Upper lobe of right lung (tissue), 1 donor: ENCODE results near the gene CYLC2. TPM values are rescaled to one million over a fixed set of nuclear protein-coding genes. Genes with fewer than 3 reads are reported as not detected.

ENCODE experiments used
- ATAC-seq: fragments of 200-7000 bp; cut with Tn5 transposase; one replicate; pipeline ENCODE4 v1.9.1; 2020; ENCODE audit warnings: mild to moderate bottlenecking, moderate library complexity
- DNase-seq: peaks from one replicate; pipeline ENCODE4 v3.0.0-alpha.2; 2020
- H3K27ac ChIP-seq: fragments of 200-600 bp; one replicate; pipeline ENCODE4 v1.8.0; 2022
- H3K27me3 ChIP-seq: fragments of 200-600 bp; one replicate; pipeline ENCODE4 v1.8.0; 2022; ENCODE audit warnings: mild to moderate bottlenecking
- H3K36me3 ChIP-seq: fragments of 200-600 bp; one replicate; pipeline ENCODE4 v1.8.0; 2022
- H3K4me1 ChIP-seq: fragments of 200-600 bp; one replicate; pipeline ENCODE4 v1.8.0; 2022
- H3K4me3 ChIP-seq: fragments of 200-600 bp; one replicate; pipeline ENCODE4 v1.8.0; 2022; ENCODE audit warnings: mild to moderate bottlenecking
- H3K9me3 ChIP-seq: fragments of 200-600 bp; one replicate; pipeline ENCODE4 v1.8.0; 2022
- CTCF ChIP-seq: fragments of 200-600 bp; IDR thresholded peaks from one replicate; pipeline ENCODE4 v1.8.0; 2022; ENCODE audit warnings: antibody characterized with exemption
- intact Hi-C: fragments of 100-400 bp; cut with DNase I; formaldehyde crosslinking; loops from one replicate; pipeline ENCODE4 v1.11.0; 2022
- total RNA-seq: library from RNA; stranded (reverse); fragmentation: NEBNext Ultra II Directional; extraction: Animal tissue kit (Norgen Biotek cat#: 25700); gene quantifications from one replicate; pipeline ENCODE4 v1.2.1, GENCODE V29; 2021
- donor health status: DM: no; HTN: yes; CAD: no; lungs with severe emphysema.

The CYLC2 gene
- total RNA-seq, 1 donor from 2014 or later = not detected

- ATAC-seq (no peak), DNase-seq (no peak)
- no peaks in the 10 kb centered on the region for H3K36me3 ChIP-seq
- no peak overlapping the region for H3K4me3 ChIP-seq
- H3K27ac ChIP-seq = no peak overlapping the region
- no peak for TF ChIP-seq CTCF
- H3K27me3 ChIP-seq = no peaks in the 10 kb centered on the region
- peaks cover 6% of the 10 kb centered on the region for H3K9me3 ChIP-seq
- intact Hi-C loops = no loop called here
- H3K4me1 ChIP-seq = no peaks in the 10 kb centered on the region
These were observed 19.9 kb upstream of the CYLC2 start for GRCh38 chr9:102975251-102975650.

GRCh38 chr9:102985162-102985895 is 9.8 kb upstream of the CYLC2 start:
- DNase-seq = no peak
- ATAC-seq = no peak
- Histone ChIP-seq H3K27ac (no peak overlapping the region), H3K27me3 (no peaks in the 10 kb centered on the region), H3K4me1 (no peaks in the 10 kb centered on the region), H3K36me3 (no peaks in the 10 kb centered on the region), H3K4me3 (no peak overlapping the region), H3K9me3 (no peaks in the 10 kb centered on the region)
- no peak for TF ChIP-seq CTCF
- intact Hi-C loops = no loop called here

- intact Hi-C loops = no loop called here
- no peak for TF ChIP-seq CTCF
- no peak for ATAC-seq
- no peaks in the 10 kb centered on the region for H3K27me3 ChIP-seq
- H3K9me3 ChIP-seq = no peaks in the 10 kb centered on the region
- no peak overlapping the region for H3K4me3 ChIP-seq
- H3K4me1 ChIP-seq = no peaks in the 10 kb centered on the region
- H3K27ac ChIP-seq = no peak overlapping the region
- no peak for DNase-seq
- no peaks in the 10 kb centered on the region for H3K36me3 ChIP-seq
These were observed 8.7 kb upstream of the CYLC2 start for GRCh38 chr9:102986425-102986824.

- TF ChIP-seq CTCF = no peak
- no peak overlapping the region for H3K4me3 ChIP-seq
- DNase-seq = no peak
- H3K4me1 ChIP-seq = no peaks in the 10 kb centered on the region
- no peaks in the 10 kb centered on the region for H3K36me3 ChIP-seq
- no peaks in the 10 kb centered on the region for H3K9me3 ChIP-seq
- H3K27me3 ChIP-seq = no peaks in the 10 kb centered on the region
- intact Hi-C loops = no loop called here
- no peak for ATAC-seq
- no peak overlapping the region for H3K27ac ChIP-seq
These were observed 8.6 kb downstream of the CYLC2 start for GRCh38 chr9:103003689-103004088.

- Histone ChIP-seq H3K27ac (no peak overlapping the region), H3K4me3 (no peak overlapping the region), H3K9me3 (no peaks in the 10 kb centered on the region), H3K4me1 (no peaks in the 10 kb centered on the region), H3K36me3 (no peaks in the 10 kb centered on the region), H3K27me3 (no peaks in the 10 kb centered on the region)
- no peak for TF ChIP-seq CTCF
- intact Hi-C loops = no loop called here
- DNase-seq = no peak
- ATAC-seq = no peak
These were observed 19.1 kb downstream of the CYLC2 start for GRCh38 chr9:103014242-103014641.

GRCh38 chr9:103025796-103026195 is 30.7 kb downstream of the CYLC2 start:
- no peaks in the 10 kb centered on the region for H3K36me3 ChIP-seq
- DNase-seq (no peak), ATAC-seq (no peak)
- no peaks in the 10 kb centered on the region for H3K9me3 ChIP-seq
- no peak overlapping the region for H3K27ac ChIP-seq
- H3K27me3 ChIP-seq = no peaks in the 10 kb centered on the region
- H3K4me1 ChIP-seq = no peaks in the 10 kb centered on the region
- no peak for TF ChIP-seq CTCF
- H3K4me3 ChIP-seq = no peak overlapping the region
- intact Hi-C loops = no loop called here
